LNCAP (cell line): ENCODE data around the gene C5AR1.

Experiments used
- CTCF ChIP-seq: fragments of 450-650 bp; IDR thresholded peaks from 2 replicates; pipeline ENCODE4 v1.5.1; 2017; ENCODE audit warnings: mild to moderate bottlenecking

C5AR1 gene

DNA sequence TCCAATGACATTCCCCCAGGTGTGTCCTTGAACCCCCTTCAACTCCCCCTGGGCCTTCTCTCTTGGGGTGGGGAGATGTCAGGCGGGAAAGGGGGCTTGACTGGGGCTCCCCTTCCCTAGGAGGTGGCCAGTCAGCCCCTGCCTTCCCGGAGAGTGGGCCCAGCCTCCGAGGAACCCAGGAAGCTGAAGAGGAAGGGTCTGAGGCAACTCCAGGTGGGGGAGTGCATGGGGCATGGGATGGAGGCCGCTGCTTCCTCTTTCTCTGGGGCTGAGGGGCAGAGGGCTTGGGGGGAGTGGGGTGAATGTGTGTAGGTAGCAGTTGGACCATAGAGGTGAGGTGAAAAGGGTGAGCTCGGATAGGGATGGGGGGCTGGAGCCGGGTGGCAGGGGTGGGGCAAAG is 37.7 kb upstream of the C5AR1 start:
- TF ChIP-seq CTCF, result no peak

GRCh38 chr19:47272448-47273312 is 37.0 kb upstream of the C5AR1 start:
- TF ChIP-seq CTCF, result no peak

DNA sequence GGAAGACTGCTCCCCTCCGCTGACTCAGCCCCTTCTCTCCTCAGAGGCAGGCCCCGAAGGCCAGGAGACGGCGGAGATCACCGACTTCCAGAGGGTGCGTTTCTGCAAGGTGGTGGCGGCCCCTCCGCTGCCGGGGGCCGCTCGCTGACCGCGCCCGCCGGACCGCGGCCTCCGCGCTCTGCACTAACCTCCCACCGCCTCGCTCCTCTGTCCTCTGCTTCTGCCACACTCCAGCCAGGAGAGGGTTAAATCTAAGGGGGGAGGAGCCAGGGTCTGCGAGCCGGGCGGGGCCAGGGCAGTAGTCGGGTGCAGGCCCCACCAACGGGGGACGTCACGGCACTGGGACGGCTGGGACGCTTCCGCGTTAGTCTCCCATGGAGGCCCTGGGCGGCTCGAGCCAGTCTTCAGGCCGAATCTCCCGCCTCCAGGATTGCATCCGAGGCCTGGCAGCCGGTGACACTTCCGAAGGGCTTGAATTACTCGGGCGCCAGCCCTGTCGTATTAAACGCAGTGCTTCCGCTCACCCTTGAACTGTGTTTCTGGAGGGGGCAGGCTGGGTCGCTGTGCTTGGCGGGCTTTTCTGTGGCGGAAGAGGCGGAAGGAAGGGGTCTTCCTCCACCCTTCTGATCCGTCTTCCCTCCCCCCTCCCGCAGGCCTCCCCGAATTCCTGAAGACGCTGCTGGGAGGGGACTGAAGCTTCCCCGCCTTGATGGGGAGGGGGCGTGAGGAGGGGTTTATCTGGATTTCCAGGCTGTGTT is 36.2 kb upstream of the C5AR1 start:
- TF ChIP-seq CTCF, result no peak

DNA sequence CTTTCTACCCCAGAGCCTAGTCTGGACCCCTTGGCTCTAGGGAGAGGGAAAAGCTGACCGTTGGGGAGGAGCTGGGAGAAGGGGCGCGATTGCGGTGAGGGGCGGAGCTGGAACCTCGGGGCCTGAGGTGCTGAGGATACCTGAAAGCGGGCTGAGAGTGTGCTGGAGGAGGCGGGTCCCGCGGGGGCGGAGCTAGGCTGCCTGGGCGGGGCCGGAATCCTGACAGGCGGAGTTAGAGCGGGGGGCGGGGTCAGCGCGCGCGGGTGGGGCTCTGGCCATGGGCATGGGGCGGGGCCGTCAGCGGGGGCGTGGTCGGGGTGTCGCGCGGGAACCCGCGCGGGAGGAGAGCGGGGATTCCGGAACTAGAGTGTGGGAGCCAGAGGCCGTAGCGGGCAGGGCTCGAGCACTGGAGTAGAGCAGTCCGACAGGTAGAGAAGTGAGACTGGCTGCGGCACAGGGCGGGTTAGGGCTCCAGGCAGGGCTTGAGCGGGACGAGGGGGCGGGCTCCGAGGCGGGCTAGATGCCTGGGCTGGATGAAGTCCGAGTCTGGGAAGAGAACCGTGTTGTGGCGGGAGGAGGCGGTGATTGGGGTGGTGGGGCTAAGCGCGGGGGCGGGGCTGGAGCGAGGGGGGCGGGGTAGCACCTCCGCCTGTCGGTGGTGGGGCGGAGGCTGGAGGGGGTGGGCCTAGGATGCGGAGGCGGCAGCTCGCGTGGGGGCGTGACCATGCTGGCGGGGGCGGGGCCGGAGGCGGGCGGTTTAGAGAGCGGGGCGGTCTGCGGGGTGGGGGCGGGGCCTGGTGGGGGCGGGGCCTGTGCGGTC is 35.4 kb upstream of the C5AR1 start, which contains the start of gene INAFM1:
INAFM1 (plus strand) TSS at position 815 of the 820 bp plus-strand sequence. CDS start 35 bp downstream, outside the sequence.
- no peak for TF ChIP-seq CTCF

- no peak for TF ChIP-seq CTCF
These were observed 34.5 kb upstream of the C5AR1 start for GRCh38 chr19:47274891-47275761.

DNA sequence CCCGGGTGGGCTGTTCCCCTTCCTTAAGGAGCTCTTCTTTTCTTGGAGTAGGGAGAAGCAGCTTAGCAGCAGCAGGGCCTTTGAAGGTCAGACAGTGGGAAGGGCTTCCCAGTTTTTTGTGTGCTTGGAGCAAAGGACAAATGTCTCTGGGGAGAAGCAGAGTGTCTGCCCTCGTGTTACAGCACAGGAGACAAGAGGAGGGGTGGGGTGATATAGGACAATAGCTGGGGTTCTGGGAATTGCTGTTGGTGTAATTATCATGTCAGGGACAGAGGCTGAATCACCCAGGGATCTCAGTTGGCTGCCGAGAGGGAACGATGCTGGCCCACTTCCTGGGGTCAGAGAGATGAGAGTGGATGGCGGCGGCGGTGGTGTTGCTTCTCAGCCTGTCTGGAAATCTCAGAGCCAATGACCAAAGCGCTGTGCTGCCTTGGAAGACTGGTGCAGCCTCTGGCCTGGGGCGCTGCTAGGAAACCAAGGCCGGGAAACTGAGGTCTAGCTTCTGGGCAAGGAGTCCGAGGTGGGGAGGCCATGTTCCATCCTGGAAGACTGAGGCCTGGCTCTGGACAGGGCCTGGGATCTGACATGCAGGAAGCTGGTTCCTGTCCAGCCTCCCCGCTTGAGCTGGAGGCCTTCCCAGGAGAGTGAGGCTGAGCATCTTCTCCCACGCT is 33.7 kb upstream of the C5AR1 start:
- no peak for TF ChIP-seq CTCF
